GM19025 (cell line): Measurements from ENCODE around the gene RUNX3.
"Not testable (repeated sequence)": the region's sequence is repeated elsewhere in the genome, so short reads cannot be mapped to it uniquely, and the experiment has no call there.

ENCODE experiments used
- ATAC-seq: cut with Tn5 transposase; IDR thresholded peaks from one replicate; pipeline ENCODE4 v1.9.1; 2021; ENCODE audit warnings: mild to moderate bottlenecking, low read depth, moderate library complexity; ENCODE audit not compliant: unreplicated experiment

Gene RUNX3

GRCh38 chr1:24892188-24893153, 37.6 kb downstream of the RUNX3 start:
- ATAC-seq, result no peak

GRCh38 chr1:24891367-24891766, 38.7 kb downstream of the RUNX3 start:
- ATAC-seq, result not testable (repeated sequence)

- no peak for ATAC-seq
Observed at GRCh38 chr1:24890887-24891286, 39.2 kb downstream of the RUNX3 start.

GRCh38 chr1:24888971-24889676, 41.0 kb downstream of the RUNX3 start:
- ATAC-seq, result no peak

GRCh38 chr1:24888061-24888970, 41.8 kb downstream of the RUNX3 start:
- no peak for ATAC-seq

GRCh38 chr1:24886241-24886640, 43.8 kb downstream of the RUNX3 start:
- ATAC-seq, result no peak

- no peak for ATAC-seq
Observed at GRCh38 chr1:24884751-24885150, 45.3 kb downstream of the RUNX3 start.

GRCh38 chr1:24881034-24881433, 49.0 kb downstream of the RUNX3 start:
- ATAC-seq, result no peak

- no peak for ATAC-seq
Observed at GRCh38 chr1:24878775-24879742, 51.0 kb downstream of the RUNX3 start.

- no peak for ATAC-seq
Observed at GRCh38 chr1:24878045-24878444, 52.0 kb downstream of the RUNX3 start.

- no peak for ATAC-seq
Observed at GRCh38 chr1:24875991-24876506, 54.0 kb downstream of the RUNX3 start.

GRCh38 chr1:24875257-24875656, 54.8 kb downstream of the RUNX3 start:
- no peak for ATAC-seq

- no peak for ATAC-seq
Observed at GRCh38 chr1:24874611-24875234, 55.4 kb downstream of the RUNX3 start.

GRCh38 chr1:24874056-24874455, 56.0 kb downstream of the RUNX3 start:
- ATAC-seq, result no peak

GRCh38 chr1:24873148-24873547, 56.9 kb downstream of the RUNX3 start:
- no peak for ATAC-seq

- ATAC-seq, result no peak
Observed at GRCh38 chr1:24872061-24872850, 57.8 kb downstream of the RUNX3 start.

GRCh38 chr1:24871306-24871901, 58.7 kb downstream of the RUNX3 start:
- no peak for ATAC-seq
